Smooth muscle cell (in vitro differentiated cells): Measurements from ENCODE around the gene CCDC70. TPM values are rescaled to one million over a fixed set of nuclear protein-coding genes. Genes with fewer than 3 reads are reported as not detected.

Source experiments
- DNase-seq: peaks from one replicate; lab custom pipeline; 2025; ENCODE audit not compliant: unreplicated experiment; lab: John Stamatoyannopoulos, UW
- H2AFZ ChIP-seq: fragments of 200-600 bp; sonication (generic); 2 replicates; pipeline ENCODE4 v1.6.0; 2016; ENCODE audit warnings: antibody characterized with exemption, low read depth, mild to moderate bottlenecking
- H3F3A ChIP-seq: fragments of 200-600 bp; sonication (generic); 2 replicates; pipeline ENCODE4 v1.6.0; 2017; ENCODE audit warnings: antibody characterized with exemption, low read depth
- H3K27ac ChIP-seq: fragments of 200-600 bp; sonication (generic); 2 replicates; pipeline ENCODE4 v1.5.1; 2016; ENCODE audit warnings: low read depth, mild to moderate bottlenecking
- H3K27me3 ChIP-seq: fragments of 200-600 bp; sonication (generic); 2 replicates; pipeline ENCODE4 v1.6.1; 2016; ENCODE audit warnings: low read depth, mild to moderate bottlenecking
- H3K36me3 ChIP-seq: fragments of 200-600 bp; sonication (generic); 2 replicates; pipeline ENCODE4 v1.5.1; 2016; ENCODE audit warnings: low read depth
- H3K4me1 ChIP-seq: fragments of 200-600 bp; sonication (generic); 2 replicates; pipeline ENCODE4 v1.5.1; 2016; ENCODE audit warnings: low read depth
- H3K4me2 ChIP-seq: fragments of 200-600 bp; sonication (generic); 2 replicates; pipeline ENCODE4 v1.6.0; 2016; ENCODE audit warnings: mild to moderate bottlenecking
- H3K4me3 ChIP-seq: fragments of 200-600 bp; sonication (generic); 2 replicates; pipeline ENCODE4 v1.5.1; 2016; ENCODE audit warnings: mild to moderate bottlenecking
- H3K79me2 ChIP-seq: fragments of 200-600 bp; sonication (generic); 2 replicates; pipeline ENCODE4 v1.6.0; 2016; ENCODE audit warnings: low read depth, mild to moderate bottlenecking
- H3K9ac ChIP-seq: fragments of 200-600 bp; sonication (generic); 2 replicates; pipeline ENCODE4 v1.6.0; 2016; ENCODE audit warnings: low read depth
- H3K9me3 ChIP-seq: fragments of 200-600 bp; sonication (generic); replicated peaks from 2 replicates; pipeline ENCODE4 v1.5.1; 2016; ENCODE audit warnings: low read depth
- H4K20me1 ChIP-seq: fragments of 200-600 bp; sonication (generic); 2 replicates; pipeline ENCODE4 v1.6.0; 2016; ENCODE audit warnings: low read depth
- CTCF ChIP-seq: fragments of 200-600 bp; sonication (generic); IDR thresholded peaks from 2 replicates; pipeline ENCODE4 v1.5.1; 2017; ENCODE audit warnings: borderline replicate concordance, mild to moderate bottlenecking, antibody characterized with exemption; ENCODE audit not compliant: insufficient read depth, poor library complexity, severe bottlenecking
- WGBS: methylation state at CpG from one replicate; pipeline ENCODE4 v1.1.7; 2016; ENCODE audit warnings: low lambda C conversion rate; 5-methylcytosine and 5-hydroxymethylcytosine counted together
- polyA plus RNA-seq: library from polyadenylated mRNA; unstranded; fragments of >200 nt; fragmentation: Nextera tagmentation; extraction: Ambion mirVana; gene quantifications from 2 replicates; pipeline ENCODE4 v1.2.1, GENCODE V29; 2016
- total RNA-seq: library from RNA; depleted of rRNA; stranded (reverse); fragments of >200 nt; gene quantifications from 2 replicates; pipeline ENCODE4 v1.2.3, GENCODE V29; 2014

Gene CCDC70
- total and polyA plus RNA-seq, 2 experiments from 2014 or later, result not detected

DNA sequence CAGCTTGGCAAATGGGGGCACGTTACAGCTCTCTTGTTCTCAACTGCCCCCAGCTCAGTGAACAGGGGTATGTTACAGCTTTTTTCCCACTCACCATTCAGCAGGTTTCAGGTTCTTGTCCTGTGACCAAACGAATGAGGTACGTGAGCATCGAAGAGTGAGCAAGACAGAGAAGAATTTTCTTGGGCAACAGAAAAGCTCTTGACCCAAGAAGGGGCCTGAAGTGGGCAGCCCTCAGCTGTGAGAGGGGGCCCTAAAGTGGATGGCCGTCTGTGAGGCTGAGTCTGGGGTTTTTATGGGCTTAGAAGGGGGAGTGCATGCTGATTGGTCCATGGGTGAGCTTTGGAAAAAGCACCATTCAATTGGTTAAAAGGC, 21.4 kb downstream of the CCDC70 start:
- no peaks in the 10 kb centered on the region for H4K20me1 ChIP-seq
- peaks cover 6% of the 10 kb centered on the region for H3K4me1 ChIP-seq
- H3K79me2 ChIP-seq, result no peaks in the 10 kb centered on the region
- 72% methylated on average over 5 of the region's 5 CpGs for WGBS
- TF ChIP-seq CTCF, result no peak
- DNase-seq, result no peak
- no peaks in the 10 kb centered on the region for H3K36me3 ChIP-seq
- no peaks in the 10 kb centered on the region for H3K9me3 ChIP-seq
- no peak overlapping the region for H3K4me2 ChIP-seq
- H3K4me3 ChIP-seq, result no peak overlapping the region
- H2AFZ ChIP-seq, result no peak overlapping the region
- no peak overlapping the region for H3K9ac ChIP-seq
- H3K27me3 ChIP-seq, result no peaks in the 10 kb centered on the region
- peaks cover 12% of the 10 kb centered on the region for H3F3A ChIP-seq
- H3K27ac ChIP-seq, result no peak overlapping the region

GRCh38 chr13:51885651-51886050, 23.9 kb downstream of the CCDC70 start:
- WGBS, result 77% methylated on average over 2 of the region's 2 CpGs
- no peak overlapping the region for H2AFZ ChIP-seq

DNA sequence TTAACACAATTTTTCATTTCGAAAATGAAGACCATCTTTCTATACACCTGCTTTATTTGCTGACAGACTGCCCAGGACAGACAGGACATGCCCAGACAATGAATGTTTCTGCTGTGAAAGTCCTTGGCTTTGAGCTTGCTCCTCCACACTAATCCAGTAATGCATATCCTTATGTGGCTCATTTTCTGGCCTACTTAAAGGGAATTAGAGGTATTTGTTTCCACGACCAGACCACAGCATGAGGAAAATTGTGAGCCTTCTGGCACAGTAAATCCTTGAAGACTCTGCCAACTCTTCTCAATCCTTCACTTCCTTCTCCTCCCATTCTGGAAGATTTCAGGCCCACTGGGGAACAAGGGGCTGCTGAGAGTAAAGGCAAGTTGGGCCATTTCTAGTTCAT, 25.7 kb downstream of the CCDC70 start:
- H3K27ac ChIP-seq, result peak overlapping the region; percentile 67

More at GRCh38 chr13:51885651-51886050, 23.9 kb downstream of the CCDC70 start:
- Histone ChIP-seq H3K9ac (no peak overlapping the region), H3F3A (peaks cover 13% of the 10 kb centered on the region), H3K27me3 (no peaks in the 10 kb centered on the region), H3K9me3 (no peaks in the 10 kb centered on the region), H3K79me2 (no peaks in the 10 kb centered on the region), H4K20me1 (no peaks in the 10 kb centered on the region), H3K4me1 (no peaks in the 10 kb centered on the region), H3K4me2 (no peak overlapping the region), H3K36me3 (no peaks in the 10 kb centered on the region), H3K4me3 (no peak overlapping the region), H3K27ac (peak overlapping the region; percentile 10)
- no peak for TF ChIP-seq CTCF
- no peak for DNase-seq

More for the DNA sequence above, 25.7 kb downstream of the CCDC70 start:
- Histone ChIP-seq H3K4me2 (no peak overlapping the region), H3K27me3 (no peaks in the 10 kb centered on the region), H3K79me2 (no peaks in the 10 kb centered on the region), H3K36me3 (no peaks in the 10 kb centered on the region), H4K20me1 (no peaks in the 10 kb centered on the region), H3F3A (peaks cover 13% of the 10 kb centered on the region), H3K4me1 (no peaks in the 10 kb centered on the region), H3K9me3 (no peaks in the 10 kb centered on the region), H2AFZ (no peak overlapping the region), H3K9ac (no peak overlapping the region), H3K4me3 (no peak overlapping the region)
- TF ChIP-seq CTCF, result no peak
- WGBS, result 40% methylated on average over 2 of the region's 2 CpGs
- no peak for DNase-seq
